ENCODE measurements around the gene ERF.

DNA sequence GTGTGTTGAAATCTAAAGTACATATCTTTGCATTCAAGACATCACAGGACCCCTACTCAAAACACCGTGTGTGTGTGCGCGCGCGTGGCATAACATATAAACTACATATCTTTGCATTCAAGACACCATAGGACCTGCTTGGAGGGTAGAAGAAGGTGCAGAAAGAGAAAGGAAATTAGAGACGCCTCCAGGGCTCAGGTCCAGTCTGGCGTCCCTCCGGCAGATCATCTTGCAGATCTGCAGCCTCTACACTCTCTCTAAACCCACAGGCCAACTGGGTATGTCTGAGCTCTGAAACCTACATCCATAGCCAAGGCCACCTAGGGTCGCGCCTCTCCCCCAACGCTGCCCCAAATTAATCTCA, 48.2 kb upstream of the ERF start:
- TF ChIP-seq GATA3 (IDR thresholded peaks at IDR 0.05; ENCODE audit: low read depth, low read length) (no peak), GATA2 (IDR thresholded peaks at IDR 0.05; ENCODE audit: low read depth, low read length) (no peak)
